GM19397 (cell line): ENCODE data around the gene ATP5F1B.
A peak's percentile ranks its signal among the peaks of the same experiment; 100 is the strongest.
"Not testable (repeated sequence)": the region's sequence is repeated elsewhere in the genome, so short reads cannot be mapped to it uniquely, and the experiment has no call there.

Experiments used
- ATAC-seq: cut with Tn5 transposase; IDR thresholded peaks from one replicate; pipeline ENCODE4 v1.9.1; 2021; ENCODE audit warnings: mild to moderate bottlenecking, moderate library complexity; ENCODE audit not compliant: unreplicated experiment

The ATP5F1B gene

DNA sequence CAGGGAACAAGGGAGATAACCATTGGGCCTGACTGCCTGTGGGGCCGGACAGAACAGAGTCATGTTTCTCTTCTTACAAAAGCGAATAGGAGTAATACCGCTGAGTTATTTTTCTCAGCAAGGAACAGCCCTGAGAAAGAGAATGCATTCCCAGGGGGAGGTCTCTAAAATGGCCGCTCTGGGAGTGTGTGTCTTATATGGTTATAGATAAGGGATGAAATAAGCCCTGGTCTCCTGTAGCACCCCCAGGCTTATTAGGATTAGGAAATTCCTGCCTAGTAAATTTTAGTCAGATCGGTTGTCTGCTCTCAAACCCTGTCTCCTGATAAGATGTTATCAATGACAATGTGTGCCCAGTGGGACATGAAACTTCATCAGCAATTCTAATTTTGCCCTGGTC, 8.0 kb upstream of the ATP5F1B start:
- not testable (repeated sequence) for ATAC-seq

DNA sequence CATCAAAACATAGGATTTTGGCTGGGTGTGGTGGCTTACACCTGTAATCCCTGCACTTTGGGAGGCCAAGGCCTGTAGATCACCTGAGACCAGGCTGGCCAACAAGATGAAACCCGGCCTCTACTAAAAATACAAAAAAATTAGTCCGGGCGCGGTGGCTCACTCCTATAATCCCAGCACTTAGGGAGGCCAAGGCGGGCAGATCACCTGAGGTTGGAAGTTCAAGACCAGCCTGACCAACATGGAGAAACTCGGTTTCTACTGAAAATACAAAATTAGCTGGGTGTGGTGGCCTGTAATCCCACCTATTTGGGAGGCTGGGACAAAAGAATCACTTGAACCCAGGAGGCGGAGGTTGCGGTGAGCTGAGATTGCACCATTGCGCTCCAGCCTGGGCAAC, 2.2 kb upstream of the ATP5F1B start:
- not testable (repeated sequence) for ATAC-seq

DNA sequence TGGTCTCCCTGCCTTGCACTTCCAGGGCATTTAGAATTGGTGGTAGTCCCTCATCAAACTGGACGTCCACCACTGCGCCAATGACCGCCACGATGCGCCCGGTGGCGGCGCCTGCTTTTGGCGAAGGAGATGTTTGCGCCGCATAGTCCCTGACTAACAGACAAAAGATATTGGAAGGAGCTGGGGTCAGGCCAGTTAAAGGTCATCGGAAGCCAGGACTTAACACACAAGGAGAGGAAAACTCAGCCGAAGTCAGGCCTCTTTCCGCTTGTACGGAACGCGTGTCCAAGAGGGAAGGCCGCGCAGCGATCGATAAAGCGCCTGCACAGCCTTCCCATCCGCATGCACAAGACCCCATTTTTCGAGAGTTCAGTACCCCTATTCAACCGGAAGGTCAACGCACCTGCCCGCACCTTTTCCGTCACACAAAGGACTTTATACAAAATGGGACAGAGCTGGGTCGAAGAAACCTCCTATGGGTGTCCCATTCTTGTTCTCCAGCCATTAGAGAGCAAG, 525 bp downstream of the ATP5F1B start:
- ATAC-seq, result no peak

DNA sequence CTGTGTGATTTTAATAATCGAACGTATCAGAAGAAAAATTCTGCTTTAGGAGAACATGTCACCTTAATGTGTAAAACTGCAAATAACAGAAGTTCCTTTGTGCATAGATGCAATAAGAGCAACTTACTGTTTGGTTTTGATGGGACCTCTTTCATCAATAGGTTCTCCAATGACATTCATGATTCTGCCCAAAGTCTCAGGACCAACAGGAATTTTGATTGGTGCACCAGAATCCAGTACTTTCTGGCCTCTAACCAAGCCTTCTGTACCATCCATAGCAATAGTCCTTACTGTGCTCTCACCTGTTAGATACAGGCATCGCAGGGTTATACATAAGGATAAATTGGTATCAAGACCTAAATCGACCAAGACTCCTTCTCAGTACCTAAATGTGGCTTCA, 1.1 kb downstream of the ATP5F1B start:
- no peak for ATAC-seq

DNA sequence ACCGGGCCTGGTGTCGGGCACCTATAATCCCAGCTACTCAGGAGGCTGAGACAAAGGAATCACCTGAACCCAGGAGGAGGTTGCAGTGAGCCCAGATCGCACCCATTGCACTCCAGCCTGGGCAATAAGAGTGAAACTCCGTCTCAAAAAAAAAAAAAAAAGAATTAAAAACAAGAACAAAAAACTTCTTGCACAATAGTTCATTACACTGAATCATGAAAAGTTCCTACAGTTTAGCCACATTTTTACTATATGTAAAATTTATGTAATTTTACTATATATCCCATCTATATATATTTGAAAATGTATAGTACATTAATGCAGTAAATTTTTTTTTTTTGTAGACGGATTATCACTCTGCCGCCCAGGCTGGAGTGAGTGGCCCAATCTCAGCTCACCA, 4.6 kb downstream of the ATP5F1B start:
- ATAC-seq, result no peak

DNA sequence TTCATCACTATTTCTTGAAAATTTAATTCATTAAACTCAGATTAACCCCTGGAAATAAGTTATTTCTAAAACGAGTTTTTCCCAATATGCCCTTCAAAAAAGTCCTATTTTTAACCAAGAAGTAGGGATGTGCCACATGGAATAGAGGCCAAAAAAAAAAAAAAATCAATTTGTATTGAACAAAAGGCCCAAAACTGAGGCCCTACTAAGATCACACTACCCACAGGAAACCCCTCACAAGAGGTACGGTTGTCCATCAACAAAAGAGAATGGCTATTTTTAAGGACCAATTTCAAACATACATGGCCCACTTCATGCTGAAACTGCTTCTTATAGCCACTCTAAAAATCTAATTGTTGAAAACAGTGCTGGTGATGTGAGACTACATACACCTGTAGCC, 8.2 kb downstream of the ATP5F1B start:
- no peak for ATAC-seq

DNA sequence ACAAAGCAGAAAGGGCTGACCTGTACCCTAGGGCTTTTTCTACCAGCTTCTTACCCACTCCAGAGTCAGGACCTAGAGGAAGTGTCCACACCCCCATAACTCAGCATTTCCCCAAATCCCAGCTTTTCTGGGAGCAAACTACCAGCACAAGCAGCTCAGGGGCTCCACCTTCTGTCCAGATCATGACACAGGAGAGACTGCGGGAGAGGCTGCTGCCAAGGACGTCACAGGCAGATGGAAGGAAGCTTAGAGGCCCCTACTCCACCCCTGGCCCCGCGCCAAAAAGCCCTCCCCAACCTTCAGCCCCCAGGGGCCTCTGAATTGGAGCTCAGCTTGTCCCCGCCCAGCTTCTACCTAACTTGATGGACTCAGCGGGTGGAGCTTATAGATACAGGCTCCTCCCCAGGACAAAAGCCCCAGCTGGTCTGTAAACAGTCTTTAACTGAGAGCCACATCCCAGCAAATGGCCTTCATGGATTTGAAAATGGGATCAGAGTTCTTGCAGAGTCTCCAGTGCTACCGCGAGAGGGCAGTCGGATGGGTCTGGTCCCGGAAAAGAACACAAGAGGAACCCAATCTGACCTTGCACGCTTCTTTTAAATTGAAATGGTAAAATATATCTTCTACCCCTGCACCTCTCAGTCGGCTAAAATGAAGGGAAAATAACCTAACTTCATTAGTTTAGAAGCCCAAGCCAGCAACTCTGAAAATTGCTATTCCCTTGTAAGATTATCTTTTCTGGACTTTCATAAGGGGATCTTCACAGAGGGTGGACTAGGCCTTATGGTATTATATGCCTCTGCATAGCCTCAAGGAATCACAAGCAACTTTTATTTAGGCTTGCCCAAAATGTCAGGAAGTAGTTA, 8.9 kb downstream of the ATP5F1B start:
- ATAC-seq, result peak; percentile 47

DNA sequence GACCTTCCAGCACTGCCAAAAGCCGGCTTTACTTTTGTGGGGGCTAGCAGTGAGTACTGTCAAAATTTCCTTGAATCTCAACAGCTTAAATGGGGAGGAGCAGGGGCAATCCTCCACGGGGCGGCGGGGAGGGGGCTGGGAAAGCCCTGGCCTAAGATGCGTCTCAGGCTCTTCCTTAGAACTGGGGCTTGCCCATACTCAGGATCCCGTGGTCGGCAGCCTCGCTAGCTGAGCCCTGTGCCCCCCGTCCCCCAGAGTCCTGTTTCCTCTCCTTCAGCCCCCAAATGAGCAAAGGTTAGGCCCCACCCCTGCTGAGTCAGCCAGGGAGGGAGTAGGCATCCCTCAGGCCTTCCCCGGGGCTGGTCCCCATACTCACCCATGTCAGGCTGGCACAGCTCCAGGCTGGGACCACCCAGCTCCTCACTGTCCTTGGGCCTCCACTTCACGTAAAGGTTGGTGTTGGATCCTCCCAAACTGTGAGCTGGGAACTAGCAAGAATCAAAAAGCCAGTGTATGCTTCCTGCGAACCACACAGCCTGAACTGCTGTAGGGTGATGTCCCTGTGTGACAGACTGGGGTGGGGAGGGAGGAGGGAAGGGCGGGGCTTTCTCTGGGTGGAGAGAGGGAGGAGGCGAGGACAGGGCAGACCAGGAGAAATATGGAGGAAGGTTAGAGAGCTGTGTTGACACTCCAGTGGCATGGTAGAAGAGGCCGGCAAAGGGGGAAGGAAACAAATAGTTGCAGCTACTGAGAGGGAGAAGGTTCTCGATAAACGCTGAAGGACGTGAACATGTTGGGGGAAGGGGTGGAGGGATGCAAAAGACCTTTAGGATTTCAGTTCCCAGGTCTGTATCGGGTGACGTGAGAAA, 9.7 kb downstream of the ATP5F1B start:
- ATAC-seq, result peak; percentile 43

DNA sequence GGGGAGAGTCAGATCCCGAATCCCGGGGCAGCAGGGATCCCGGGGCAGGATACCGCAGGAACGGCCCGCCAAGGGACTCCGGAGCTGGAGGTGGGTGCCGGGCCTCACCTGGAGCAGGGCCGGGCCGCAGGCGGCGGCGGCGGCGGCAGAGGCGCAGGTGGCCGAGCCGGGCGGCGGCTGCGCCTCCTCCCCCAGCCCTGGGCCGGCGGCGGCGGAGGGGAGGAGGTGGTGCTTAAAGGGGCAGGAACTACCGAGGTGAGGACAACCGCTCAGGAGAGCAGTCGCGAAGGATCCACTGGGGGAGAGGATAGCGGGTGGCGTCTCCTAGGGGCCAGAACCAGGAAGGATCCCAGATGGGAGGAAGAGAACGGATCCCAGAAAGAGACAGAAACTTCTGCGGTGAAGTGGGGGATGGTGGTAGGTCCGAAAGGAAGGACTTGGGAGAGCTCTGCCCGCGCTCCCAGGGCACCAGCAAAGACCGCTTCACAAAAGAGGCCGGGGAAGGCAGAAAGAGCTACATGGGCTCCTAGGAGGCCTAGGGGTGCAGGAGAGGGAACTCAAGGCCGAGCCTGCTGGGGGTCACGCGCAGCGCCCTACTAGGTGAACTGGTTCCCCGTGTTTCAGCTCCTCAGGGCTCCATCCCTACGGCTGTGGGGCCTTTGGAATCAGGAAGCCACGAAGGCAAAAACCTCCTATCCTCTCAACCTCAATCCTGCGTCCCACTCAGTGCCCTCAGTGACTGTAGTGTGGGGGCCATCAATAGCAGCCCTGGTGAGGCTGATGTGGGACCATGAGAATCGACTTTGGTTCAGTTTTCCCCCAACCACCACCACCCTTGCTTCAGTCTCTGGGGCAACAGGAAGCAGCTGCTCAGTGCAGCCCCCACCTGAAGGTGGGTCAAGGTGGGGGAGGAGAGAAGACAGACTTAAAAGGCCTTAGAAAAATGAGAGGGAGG, 10.7 kb downstream of the ATP5F1B start:
- ATAC-seq, result no peak

DNA sequence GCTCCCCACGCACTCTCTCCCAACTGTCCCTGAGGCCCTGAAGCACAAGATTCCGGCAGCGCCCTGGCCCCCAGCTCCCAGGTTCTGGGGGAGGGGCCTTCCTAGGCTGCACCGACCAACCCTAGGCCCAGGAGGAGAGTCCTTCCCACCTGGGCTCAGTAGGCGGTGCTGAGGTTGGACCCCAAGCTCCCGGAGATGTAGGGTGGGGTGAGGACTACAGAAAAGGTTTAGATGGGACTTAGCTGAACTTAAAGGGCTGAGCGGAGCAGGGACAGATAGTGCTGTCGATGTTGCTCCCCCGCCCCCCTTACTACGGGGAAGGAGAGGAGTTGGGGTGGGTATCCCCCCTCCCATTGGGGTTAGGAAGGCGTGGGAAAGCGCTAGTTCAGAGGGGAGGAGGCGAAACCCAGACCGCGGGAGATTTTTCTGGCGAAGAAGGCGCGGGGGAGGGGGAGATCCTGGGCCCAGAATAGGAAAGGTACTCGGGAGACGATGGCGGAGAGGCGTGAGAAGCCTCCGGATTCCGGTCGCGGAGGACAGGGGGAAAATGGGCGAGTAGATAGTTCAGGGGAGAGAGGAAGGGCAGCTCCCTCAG, 11.4 kb downstream of the ATP5F1B start:
- no peak for ATAC-seq

DNA sequence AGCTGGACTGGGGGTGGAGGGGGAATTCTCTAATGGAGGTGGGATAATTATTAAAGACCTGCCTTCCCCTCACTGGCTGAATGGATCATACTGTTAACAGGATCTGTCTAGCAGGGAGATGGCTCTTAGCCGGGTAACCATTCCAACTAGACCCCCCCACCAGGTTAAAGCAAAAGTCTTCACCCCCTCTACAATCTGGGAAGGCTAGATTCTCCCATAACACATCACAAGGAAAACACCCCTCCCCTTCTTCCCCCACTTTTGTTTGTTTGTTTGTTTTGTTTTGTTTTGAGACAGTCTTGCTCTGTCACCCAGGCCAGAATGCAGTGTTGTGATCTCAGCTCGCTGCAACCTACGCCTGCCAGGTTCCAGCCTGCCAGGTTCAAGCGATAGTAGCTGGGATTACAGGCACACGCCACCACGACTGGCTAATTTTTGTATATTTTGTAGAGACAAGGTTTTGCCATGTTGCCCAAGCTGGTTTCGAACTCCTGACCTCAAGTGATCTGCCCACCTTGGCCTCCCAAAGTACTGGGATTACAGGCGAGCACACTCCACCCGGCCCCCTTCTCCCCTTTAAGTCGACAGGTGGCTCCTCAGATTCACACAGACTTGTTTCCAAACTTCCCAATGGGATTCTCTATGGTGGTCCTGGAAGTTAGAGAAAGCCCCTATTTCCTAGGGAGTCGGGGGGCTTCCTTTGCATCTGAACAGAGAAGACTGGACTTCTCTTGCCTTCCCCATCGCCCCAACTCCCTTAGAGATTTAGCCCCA, 12.1 kb downstream of the ATP5F1B start:
- ATAC-seq, result no peak

DNA sequence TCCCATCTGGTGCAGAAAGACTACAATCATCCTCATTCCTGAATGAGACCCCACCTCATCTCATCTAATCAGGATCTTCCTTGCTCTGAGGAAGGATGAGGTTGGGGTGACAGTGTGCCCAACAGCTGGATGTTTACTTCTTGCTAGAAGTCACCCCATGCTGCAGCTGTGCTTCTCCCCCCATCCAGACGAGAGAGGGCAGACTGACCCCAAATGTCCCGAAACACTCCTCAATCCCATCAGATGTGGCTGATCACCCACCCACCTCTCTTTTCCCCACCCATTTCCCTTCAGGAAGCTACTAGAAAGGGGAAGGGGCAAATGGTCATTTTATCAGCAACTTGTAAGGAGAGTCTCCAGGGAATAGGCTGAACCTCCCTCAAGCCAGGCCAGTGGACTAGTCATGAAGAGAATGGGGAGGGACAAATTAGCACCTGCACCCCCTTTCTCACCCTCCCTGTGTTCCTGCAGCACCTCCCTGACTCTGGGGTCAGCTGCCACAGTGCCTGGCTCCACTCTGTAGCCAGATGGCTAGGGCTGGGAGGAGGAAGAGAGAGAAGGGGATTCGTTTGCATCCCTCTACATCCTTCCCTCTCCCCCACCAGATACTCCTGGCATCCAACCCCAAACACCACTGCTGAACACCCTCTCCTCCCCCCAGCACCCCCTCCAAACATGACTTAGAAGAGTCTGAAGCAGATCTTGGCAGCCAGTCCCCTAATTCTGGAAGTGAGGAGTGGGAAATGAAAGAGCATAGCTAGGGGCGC, 12.9 kb downstream of the ATP5F1B start:
- ATAC-seq, result no peak

DNA sequence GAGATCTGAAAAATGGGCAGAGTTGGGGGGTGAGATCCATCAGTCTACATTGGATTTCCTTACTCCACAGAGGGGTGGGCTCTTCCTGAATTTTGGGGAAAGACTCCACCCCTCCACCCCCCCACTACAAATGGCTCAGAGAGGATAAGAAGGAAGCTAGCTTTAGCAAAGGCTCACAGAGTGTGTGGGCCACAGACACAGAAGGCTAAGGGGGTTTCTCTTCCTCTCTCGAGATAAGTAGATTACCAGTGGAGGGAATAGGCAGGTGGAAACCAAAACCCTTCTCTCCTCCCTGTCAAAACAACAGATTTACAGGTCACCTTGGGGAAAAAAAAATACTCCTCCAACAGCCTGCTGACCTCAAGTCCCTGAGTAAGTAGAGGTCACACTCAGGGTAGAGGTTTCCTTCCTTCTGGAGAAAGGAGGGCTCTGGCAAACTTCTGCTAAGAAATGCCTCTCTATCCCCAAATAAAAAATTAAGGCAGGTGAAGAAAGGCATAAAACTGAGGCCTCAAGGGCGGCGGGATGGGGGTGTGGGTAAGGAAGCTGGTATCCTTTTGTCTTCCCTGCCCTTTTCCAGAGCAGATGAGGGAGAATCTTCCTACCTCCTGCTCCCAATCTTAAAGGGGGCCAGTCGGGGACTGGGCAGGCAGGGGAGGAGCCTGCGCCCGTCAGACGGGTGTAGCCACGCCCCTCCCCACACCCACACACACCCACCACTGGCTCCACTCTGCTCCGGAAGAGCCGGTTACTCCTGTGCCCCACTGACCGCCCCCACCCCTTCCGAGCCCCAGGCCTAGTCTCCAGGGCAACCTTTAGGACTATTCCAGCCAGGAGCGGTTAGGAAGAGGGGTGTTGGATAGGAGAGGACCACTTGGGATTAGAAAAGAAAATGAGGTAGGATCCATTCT, 13.7 kb downstream of the ATP5F1B start:
- ATAC-seq, result no peak

DNA sequence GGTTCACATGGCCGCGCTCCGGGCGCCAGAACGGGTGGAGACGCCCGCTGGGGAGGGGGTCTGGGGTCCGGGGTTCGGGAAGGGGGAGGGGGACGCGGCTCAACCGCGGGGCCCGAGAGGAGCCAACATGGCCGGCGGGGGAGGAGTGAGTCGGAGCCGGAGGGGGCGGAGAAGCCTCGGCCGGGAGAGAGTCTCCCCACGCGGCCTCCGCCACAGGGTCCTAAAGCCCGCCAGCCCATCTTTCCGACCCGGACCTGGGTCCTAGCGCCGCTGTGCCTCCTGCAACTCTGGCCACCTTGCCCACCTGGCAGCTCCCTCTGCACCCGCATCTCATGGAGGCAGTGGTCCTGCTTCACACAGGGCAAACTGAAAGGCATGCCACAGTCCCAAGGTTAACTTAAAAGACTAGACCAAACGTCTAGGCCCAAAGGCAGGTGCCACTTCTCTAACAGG, 15.6 kb downstream of the ATP5F1B start, which contains the start of gene BAZ2A:
Gene BAZ2A, minus strand, starts transcription at position 147 of the 453 bp plus-strand sequence. CDS start 12,796 bp downstream, outside the sequence.
- peak; percentile 61 for ATAC-seq

DNA sequence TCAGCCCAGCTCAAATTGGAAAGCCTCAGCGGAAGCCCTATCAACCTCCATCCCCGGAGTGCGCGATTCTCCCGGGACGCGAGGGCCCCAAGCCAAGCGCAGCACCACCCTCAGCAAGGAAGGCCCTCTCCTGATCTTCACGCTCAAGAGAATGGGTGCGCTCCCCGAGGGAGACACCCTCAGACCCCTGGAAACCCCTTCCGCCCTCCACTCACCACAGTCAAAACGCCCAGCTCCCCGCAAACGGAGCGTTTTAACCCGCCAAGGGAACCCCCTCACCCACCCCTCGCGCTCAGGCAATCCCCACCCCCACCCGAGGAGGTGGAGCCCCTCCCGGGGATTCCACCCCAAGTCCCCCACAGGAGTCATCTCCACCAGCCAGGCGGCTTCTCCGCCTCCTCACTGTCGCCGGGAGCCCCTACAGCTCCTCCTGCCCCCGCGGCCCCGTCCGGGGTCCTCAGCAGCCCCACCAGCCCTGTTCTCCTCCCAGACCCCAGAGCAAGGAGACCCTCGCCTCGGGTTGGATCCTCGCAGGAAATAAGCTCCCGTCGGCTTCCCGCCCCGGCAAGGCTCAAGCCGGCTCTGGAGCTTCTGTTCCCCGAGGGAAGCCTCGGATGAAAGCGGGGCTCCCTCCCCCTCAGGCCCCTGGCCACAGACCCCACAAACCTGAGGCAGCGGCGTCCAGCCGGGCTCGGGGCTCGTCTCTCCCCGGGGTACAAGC, 16.2 kb downstream of the ATP5F1B start:
- ATAC-seq, result peak; percentile 8

DNA sequence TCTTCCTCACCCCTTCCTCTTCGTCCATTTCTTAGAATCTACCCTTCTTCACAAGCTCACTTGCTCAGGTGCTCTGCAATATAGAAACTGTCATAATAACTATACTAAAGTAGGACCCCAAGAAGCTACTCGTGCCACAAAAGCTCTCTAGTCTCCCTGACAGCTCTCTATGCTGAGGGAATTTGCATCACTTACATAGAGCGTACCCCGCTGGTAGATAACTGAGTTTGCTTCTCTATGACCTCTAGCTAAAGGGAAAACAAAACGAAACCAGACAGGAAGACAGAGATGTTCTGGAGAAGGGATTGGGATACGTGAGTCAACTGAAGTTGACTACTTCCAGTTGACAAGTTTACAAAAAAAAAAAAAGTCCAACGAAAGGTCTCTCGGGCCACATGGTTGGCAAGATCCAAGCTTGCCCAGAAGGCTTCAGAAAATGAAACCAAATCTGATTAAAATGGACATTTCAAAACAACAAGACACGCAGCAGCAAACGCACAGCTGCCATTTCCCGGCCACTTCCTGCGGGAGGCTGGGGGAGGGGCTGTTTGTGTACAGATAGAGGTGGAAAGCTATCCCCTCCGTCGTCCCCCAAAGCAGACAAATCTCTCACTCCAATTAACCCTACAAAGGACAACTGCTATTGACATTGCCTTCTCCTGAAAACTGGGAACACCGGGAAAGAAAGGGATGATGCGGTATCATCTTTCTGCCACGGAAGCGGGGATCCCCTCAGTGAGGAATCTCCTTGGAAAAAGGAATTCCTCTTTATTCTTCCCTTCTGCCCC, 16.9 kb downstream of the ATP5F1B start:
- ATAC-seq, result no peak
